HepG2 (cell line): ENCODE data around the gene FMN2. TPM values are rescaled to one million over a fixed set of nuclear protein-coding genes. Genes with fewer than 3 reads are reported as not detected.

Experiments
- ATAC-seq: fragments of 200-7000 bp; cut with Tn5 transposase; 3 replicates; pipeline ENCODE4 v1.9.1; 2020; ENCODE audit warnings: mild to moderate bottlenecking, moderate library complexity
- BruUV-seq: library from RNA; stranded (reverse); fragments of 400-500 nt; replicated peaks from 2 replicates; lab custom pipeline; 2021; lab: Mats Ljungman, UMichigan
- CTCF ChIA-PET: fragments of 300-600 bp; formaldehyde crosslinking; extraction: SDS; loops from one replicate; lab custom pipeline; 2021; ENCODE audit warnings: low total read pairs, inconsistent platforms, low intra/inter-chr PET ratio; lab: Yijun Ruan, JAX
- POLR2A ChIA-PET: fragments of 350-600 bp; sonication (Branson Sonifier 250); formaldehyde crosslinking; loops from one replicate; lab custom pipeline; 2020; ENCODE audit warnings: antibody characterized with exemption, inconsistent platforms; lab: Yijun Ruan, JAX
- DNase-seq: peaks from one replicate; pipeline ENCODE4 v3.0.0-alpha.2; 2015; ENCODE audit warnings: low spot score
- FAIRE-seq: peaks from 3 replicates; lab custom pipeline; 2011; peaks lifted over from hg19 to GRCh38; lab: Jason Lieb, UNC
- H2AFZ ChIP-seq: one replicate; pipeline ENCODE4 v1.6.1; 2011; ENCODE audit warnings: low read length, inconsistent platforms
- H3K27ac ChIP-seq: fragments of 300-600 bp; 3 replicates; pipeline ENCODE4 v1.8.0; 2011; ENCODE audit warnings: mixed run types, mild to moderate bottlenecking, mixed read lengths, low read length, inconsistent platforms; ENCODE audit not compliant: insufficient read depth; ENCODE audit errors: extremely low read length
- H3K27me3 ChIP-seq, 2 experiments: fragments of 200-600 bp in 1 of 2; 2 replicates in 1 of 2; 3 replicates in 1 of 2; pipeline versions ENCODE4 v1.6.0 to v1.8.0; 2011; ENCODE audit warnings: low read length in 2 of 2, mild to moderate bottlenecking in 2 of 2, moderate library complexity in 2 of 2, inconsistent platforms in 1 of 2; ENCODE audit not compliant: insufficient read depth in 2 of 2, control insufficient read depth in 1 of 2
- H3K36me3 ChIP-seq, 2 experiments: fragments of 200-600 bp in 1 of 2; replicated peaks in 1 of 2; 2 replicates in 1 of 2; 3 replicates in 1 of 2; pipeline versions ENCODE4 v1.5.1 to v1.8.0; 2011; ENCODE audit warnings: low read length in 2 of 2, inconsistent platforms in 1 of 2; ENCODE audit not compliant: insufficient read depth in 2 of 2, control insufficient read depth in 1 of 2
- H3K4me1 ChIP-seq: 2 replicates; pipeline ENCODE4 v1.5.1; 2012; ENCODE audit warnings: low read length, inconsistent platforms; ENCODE audit not compliant: insufficient read depth
- H3K4me2 ChIP-seq: 2 replicates; pipeline ENCODE4 v1.6.0; 2011; ENCODE audit warnings: low read depth, low read length, inconsistent platforms
- H3K4me3 ChIP-seq, 3 experiments: fragments of 200-600 bp in 1 of 3; sonication (generic), shearing (Covaris generic) in 1 of 3; replicated peaks in 1 of 3; 2 replicates each; pipeline ENCODE4 v1.5.1; 2011 to 2016; ENCODE audit warnings: low read length in 3 of 3, inconsistent platforms in 2 of 3, low read depth in 2 of 3, mild to moderate bottlenecking in 2 of 3, control low read depth in 1 of 3, mixed read lengths in 1 of 3; ENCODE audit not compliant: insufficient read depth in 1 of 3
- H3K79me2 ChIP-seq: one replicate; pipeline ENCODE4 v1.6.1; 2011; ENCODE audit warnings: low read length, inconsistent platforms; ENCODE audit not compliant: insufficient read depth
- H3K9ac ChIP-seq: 2 replicates; pipeline ENCODE4 v1.6.0; 2011; ENCODE audit warnings: mild to moderate bottlenecking, low read depth, low read length, inconsistent platforms; ENCODE audit not compliant: insufficient read depth
- H3K9me3 ChIP-seq: 2 replicates; pipeline ENCODE4 v1.5.1; 2012; ENCODE audit warnings: mild to moderate bottlenecking, low read length
- H4K20me1 ChIP-seq: 2 replicates; pipeline ENCODE4 v1.6.0; 2011; ENCODE audit warnings: inconsistent platforms, mild to moderate bottlenecking, low read length, moderate library complexity; ENCODE audit not compliant: insufficient read depth
- ARNT ChIP-seq: fragments of 450-650 bp; IDR thresholded peaks from 2 replicates; pipeline ENCODE4 v1.6.1; 2017
- ATM ChIP-seq: fragments of 450-650 bp; IDR thresholded peaks from 2 replicates; pipeline ENCODE4 v1.7.1; 2017; ENCODE audit warnings: mild to moderate bottlenecking, borderline replicate concordance
- ELF3 ChIP-seq: IDR thresholded peaks from 2 replicates; pipeline ENCODE4 v1.6.1; 2016; ENCODE audit warnings: missing genetic modification reagents, missing compliant biosample characterization
- NFYC ChIP-seq: IDR thresholded peaks from 2 replicates; pipeline ENCODE4 v1.6.1; 2016; ENCODE audit warnings: missing genetic modification reagents, missing compliant biosample characterization
- NRL ChIP-seq: sonication (generic); formaldehyde crosslinking; IDR thresholded peaks from 2 replicates; pipeline ENCODE4 v1.5.0; 2020; ENCODE audit warnings: missing genetic modification reagents, mild to moderate bottlenecking, moderate library complexity, borderline replicate concordance
- RORA ChIP-seq: sonication (generic); formaldehyde crosslinking; IDR thresholded peaks from 2 replicates; pipeline ENCODE4 v1.5.0; 2020; ENCODE audit warnings: mild to moderate bottlenecking, missing genetic modification reagents, moderate library complexity
- SATB2 ChIP-seq: sonication (generic); formaldehyde crosslinking; IDR thresholded peaks from 2 replicates; pipeline ENCODE4 v1.5.0; 2020; ENCODE audit warnings: missing genetic modification reagents
- SP5 ChIP-seq: IDR thresholded peaks from 2 replicates; pipeline ENCODE4 v1.6.1; 2016; ENCODE audit warnings: low read depth, borderline replicate concordance
- TARDBP ChIP-seq: sonication (generic); formaldehyde crosslinking; IDR thresholded peaks from 2 replicates; pipeline ENCODE4 v1.8.0; 2022; ENCODE audit warnings: mild to moderate bottlenecking, missing genetic modification reagents
- TEAD3 ChIP-seq: optimal IDR thresholded peaks from 2 replicates; pipeline ENCODE3; 2016; ENCODE audit warnings: borderline replicate concordance
- ZEB1 ChIP-seq: IDR thresholded peaks from 2 replicates; pipeline ENCODE4 v1.6.1; 2012; ENCODE audit warnings: mild to moderate bottlenecking, low read depth, inconsistent platforms; ENCODE audit not compliant: insufficient replicate concordance
- ZNF615 ChIP-seq: sonication (generic); formaldehyde crosslinking; IDR thresholded peaks from 2 replicates; pipeline ENCODE4 v1.5.0; 2020; ENCODE audit warnings: mild to moderate bottlenecking, missing genetic modification reagents, borderline replicate concordance
- ZNF672 ChIP-seq: sonication (generic); formaldehyde crosslinking; IDR thresholded peaks from 2 replicates; pipeline ENCODE4 v1.8.1; 2022; ENCODE audit warnings: missing genetic modification reagents
- ZNF746 ChIP-seq: sonication (generic); formaldehyde crosslinking; IDR thresholded peaks from 2 replicates; pipeline ENCODE4 v1.8.0; 2022; ENCODE audit warnings: mild to moderate bottlenecking, missing genetic modification reagents
- ZNF768 ChIP-seq: sonication (generic); formaldehyde crosslinking; IDR thresholded peaks from 2 replicates; pipeline ENCODE4 v1.4.0; 2020; ENCODE audit warnings: missing genetic modification reagents
- ZNF792 ChIP-seq: IDR thresholded peaks from 2 replicates; pipeline ENCODE4 v1.6.1; 2016
- ZSCAN22 ChIP-seq: sonication (generic); formaldehyde crosslinking; IDR thresholded peaks from 2 replicates; pipeline ENCODE4 v1.4.0; 2020; ENCODE audit warnings: mild to moderate bottlenecking, missing genetic modification reagents
- WGBS: methylation state at CpG from one replicate; pipeline ENCODE4 v1.1.6; 2017; ENCODE audit warnings: low lambda C conversion rate; 5-methylcytosine and 5-hydroxymethylcytosine counted together
- in situ Hi-C: cut with HindIII; loops from 2 replicates; pipeline ENCODE4 v1.10.0; 2017; ENCODE audit warnings: low pct_unique_long_range_greater_than_20kb; ENCODE audit not compliant: extremely low pct_ligation_motif_present
- intact Hi-C: fragments of 100-400 bp; cut with micrococcal nuclease; formaldehyde crosslinking; loops from one replicate; pipeline ENCODE4 v1.10.0; 2022; ENCODE audit not compliant: unreplicated experiment
- polyA plus RNA-seq, 8 experiments: library from polyadenylated mRNA; depleted of rRNA in 3 of 8; stranded (reverse) in 7 of 8; unstranded in 1 of 8; fragments of >200 nt; fragmentation: Illumina TruSeq in 4 of 8; extraction: Trizol in 4 of 8; gene quantifications; 2 replicates each; pipeline versions ENCODE4 v1.2.1 to v1.2.3, GENCODE V29; 2011 to 2016; ENCODE audit warnings: low read depth in 4 of 8, missing spikeins in 1 of 8, mixed read lengths in 1 of 8; ENCODE audit not compliant: insufficient read depth in 1 of 8
- total RNA-seq, 5 experiments: library from RNA; depleted of rRNA; stranded (reverse); fragments of >200 nt; fragmentation: Illumina TruSeq; extraction: Trizol; gene quantifications; 2 replicates each; pipeline ENCODE4 v1.2.3, GENCODE V29; 2016; ENCODE audit warnings: low read depth in 1 of 5
- TF ChIP-seq, protein P1 (sequence below): sonication (generic); formaldehyde crosslinking; IDR thresholded peaks from 2 replicates; pipeline ENCODE4 v1.4.0; 2020; ENCODE audit warnings: missing genetic modification reagents

The FMN2 gene
- total and polyA plus RNA-seq, 2 of the 13 experiments (the other 11 are each of a cell fraction or from before 2014, with no cell fraction given), result not detected

DNA sequence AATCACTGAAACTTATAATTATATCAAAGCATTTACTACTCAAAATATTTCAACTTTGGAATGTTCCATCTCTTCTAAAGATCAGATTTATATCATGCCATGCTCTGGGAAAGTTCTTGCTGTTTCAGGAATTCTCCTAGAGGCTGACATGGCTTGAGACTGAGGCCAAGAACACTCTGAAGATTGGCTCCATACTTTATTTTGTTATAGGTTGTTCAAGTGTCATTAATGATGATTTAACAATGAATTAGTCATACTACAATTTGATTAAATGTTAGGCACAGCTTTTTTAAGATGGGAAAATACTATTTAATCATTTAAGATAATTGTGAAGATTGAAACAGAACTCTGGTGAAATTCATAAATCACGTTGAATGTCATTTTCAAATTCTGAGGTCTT lies 264.9 kb downstream of the FMN2 start:
- no peaks in the 10 kb centered on the region for H3K27me3 ChIP-seq
- H3K4me3 ChIP-seq, result no peak overlapping the region
- DNase-seq (no peak), FAIRE-seq (no peak), ATAC-seq (no peak)
- no TSS peak for BruUV-seq
- TF ChIP-seq ARNT (no peak), SATB2 (CRISPR knock-in tag) (no peak), ZNF792 (CRISPR knock-in tag) (no peak), ATM (no peak), ZSCAN22 (CRISPR knock-in tag) (no peak), NRL (no peak), NFYC (CRISPR knock-in tag) (no peak), TARDBP (CRISPR knock-in tag) (no peak), TEAD3 (CRISPR knock-in tag) (no peak), RORA (no peak), SP5 (no peak), ZNF746 (CRISPR knock-in tag) (no peak), ZNF768 (CRISPR knock-in tag) (no peak), ZNF615 (no peak), ZNF672 (CRISPR knock-in tag) (no peak), ELF3 (CRISPR knock-in tag) (no peak), ZEB1 (no peak)
- TF ChIP-seq, protein P1, sequence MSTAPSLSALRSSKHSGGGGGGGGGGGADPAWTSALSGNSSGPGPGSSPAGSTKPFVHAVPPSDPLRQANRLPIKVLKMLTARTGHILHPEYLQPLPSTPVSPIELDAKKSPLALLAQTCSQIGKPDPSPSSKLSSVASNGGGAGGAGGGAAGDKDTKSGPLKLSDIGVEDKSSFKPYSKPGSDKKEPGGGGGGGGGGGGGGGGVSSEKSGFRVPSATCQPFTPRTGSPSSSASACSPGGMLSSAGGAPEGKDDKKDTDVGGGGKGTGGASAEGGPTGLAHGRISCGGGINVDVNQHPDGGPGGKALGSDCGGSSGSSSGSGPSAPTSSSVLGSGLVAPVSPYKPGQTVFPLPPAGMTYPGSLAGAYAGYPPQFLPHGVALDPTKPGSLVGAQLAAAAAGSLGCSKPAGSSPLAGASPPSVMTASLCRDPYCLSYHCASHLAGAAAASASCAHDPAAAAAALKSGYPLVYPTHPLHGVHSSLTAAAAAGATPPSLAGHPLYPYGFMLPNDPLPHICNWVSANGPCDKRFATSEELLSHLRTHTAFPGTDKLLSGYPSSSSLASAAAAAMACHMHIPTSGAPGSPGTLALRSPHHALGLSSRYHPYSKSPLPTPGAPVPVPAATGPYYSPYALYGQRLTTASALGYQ (CRISPR knock-in tag), result no peak
- intact Hi-C loops (no loop called here), in situ Hi-C loops (no loop called here)
- ChIA-PET CTCF (no interaction called here), POLR2A (no interaction called here)
- no peaks in the 10 kb centered on the region for H3K4me1 ChIP-seq
- no peaks in the 10 kb centered on the region for H3K79me2 ChIP-seq
- no peaks in the 10 kb centered on the region for H3K9me3 ChIP-seq
- 0% methylated on average over 1 of the region's 1 CpG for WGBS
- no peaks in the 10 kb centered on the region for H3K36me3 ChIP-seq
- no peaks in the 10 kb centered on the region for H4K20me1 ChIP-seq
- no peak overlapping the region for H3K4me2 ChIP-seq
- no peak overlapping the region for H3K9ac ChIP-seq
- no peak overlapping the region for H2AFZ ChIP-seq
- H3K27ac ChIP-seq, result no peak overlapping the region
